Measurements from ENCODE around the gene KCNMA1. TPM values are rescaled to one million over a fixed set of nuclear protein-coding genes. Genes with fewer than 3 reads are reported as not detected.
"Not testable (repeated sequence)": the region's sequence is repeated elsewhere in the genome, so short reads cannot be mapped to it uniquely, and the experiment has no call there.

KCNMA1 gene
- total RNA-seq, 4 donors from 2014 or later = 10.1 to 32.6 (median 20.1) TPM

- ATAC-seq (ENCODE audit: low FRiP score) = no peak
- no peak for TF ChIP-seq CTCF (IDR thresholded peaks at IDR 0.05)
- no peak for DNase-seq (ENCODE audit: low spot score)
These were observed 296.6 kb downstream of the KCNMA1 start for GRCh38 chr10:77341055-77341454.

GRCh38 chr10:77339872-77340271 lies 297.7 kb downstream of the KCNMA1 start:
- not testable (repeated sequence) for ATAC-seq (ENCODE audit: low FRiP score); DNase-seq (ENCODE audit: low spot score)

- no peak for TF ChIP-seq CTCF (IDR thresholded peaks at IDR 0.05)
- no peak for DNase-seq (ENCODE audit: low spot score)
- no peak for ATAC-seq (ENCODE audit: low FRiP score)
These were observed 298.4 kb downstream of the KCNMA1 start for GRCh38 chr10:77339166-77339565.

GRCh38 chr10:77338143-77338542 lies 299.5 kb downstream of the KCNMA1 start:
- TF ChIP-seq CTCF (IDR thresholded peaks at IDR 0.05) = no peak
- no peak for ATAC-seq (ENCODE audit: low FRiP score)
- DNase-seq (ENCODE audit: low spot score) = no peak

GRCh38 chr10:77334501-77334900 lies 303.1 kb downstream of the KCNMA1 start:
- ATAC-seq (ENCODE audit: low FRiP score) (no peak), DNase-seq (ENCODE audit: low spot score) (no peak)
- TF ChIP-seq CTCF (IDR thresholded peaks at IDR 0.05) = no peak

- no peak for TF ChIP-seq CTCF (IDR thresholded peaks at IDR 0.05)
- ATAC-seq (ENCODE audit: low FRiP score) (no peak), DNase-seq (ENCODE audit: low spot score) (no peak)
These were observed 303.8 kb downstream of the KCNMA1 start for GRCh38 chr10:77333610-77334340.

GRCh38 chr10:77332256-77332655 lies 305.4 kb downstream of the KCNMA1 start:
- ATAC-seq (ENCODE audit: low FRiP score) = no peak

More at GRCh38 chr10:77332256-77332655, 305.4 kb downstream of the KCNMA1 start:
- no peak for DNase-seq (ENCODE audit: low spot score)
- TF ChIP-seq CTCF (IDR thresholded peaks at IDR 0.05) = no peak
